ENCODE measurements around the gene PCMTD2.
"Not testable (repeated sequence)": the region's sequence is repeated elsewhere in the genome, so short reads cannot be mapped to it uniquely, and the experiment has no call there.

The PCMTD2 gene

DNA sequence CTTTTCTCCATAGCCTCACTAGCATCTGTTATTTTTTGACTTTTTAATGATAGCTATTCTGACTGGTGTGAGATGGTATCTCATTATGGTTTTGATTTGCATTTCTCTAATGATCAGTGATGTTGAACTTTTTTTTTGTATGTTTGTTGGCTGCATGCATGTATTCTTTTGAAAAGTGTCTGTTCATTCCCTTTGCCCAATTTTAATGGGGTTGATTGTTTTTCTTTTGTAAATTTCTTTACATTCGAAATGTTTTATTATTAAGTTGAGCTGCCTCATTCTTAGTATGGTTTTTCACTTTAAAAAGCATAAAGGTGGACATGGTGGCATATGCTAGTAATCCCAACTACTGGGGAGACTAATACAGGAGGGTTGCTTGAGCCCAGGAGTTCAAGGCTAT, 58.2 kb downstream of the PCMTD2 start:
- not testable (repeated sequence) for DNase-seq

DNA sequence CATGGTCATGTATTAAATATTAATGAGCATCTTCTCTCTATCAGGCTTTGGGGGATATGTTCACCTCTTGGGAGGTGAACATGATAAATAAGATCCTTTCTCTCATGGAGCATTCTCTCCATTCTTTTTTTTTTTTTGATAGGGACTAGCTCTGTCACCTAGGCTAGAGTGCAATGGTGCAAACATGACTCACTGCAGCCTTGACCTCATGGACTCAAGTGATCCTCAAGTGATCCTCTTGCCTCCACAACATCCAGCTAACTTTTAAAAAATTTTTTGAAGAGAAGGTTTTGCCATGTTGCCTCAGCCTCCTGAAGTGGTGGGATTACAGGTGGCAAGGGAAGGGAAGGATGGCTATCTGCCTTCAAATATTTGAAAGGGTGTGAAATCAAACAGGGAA, 59.8 kb downstream of the PCMTD2 start:
- not testable (repeated sequence) for DNase-seq

DNA sequence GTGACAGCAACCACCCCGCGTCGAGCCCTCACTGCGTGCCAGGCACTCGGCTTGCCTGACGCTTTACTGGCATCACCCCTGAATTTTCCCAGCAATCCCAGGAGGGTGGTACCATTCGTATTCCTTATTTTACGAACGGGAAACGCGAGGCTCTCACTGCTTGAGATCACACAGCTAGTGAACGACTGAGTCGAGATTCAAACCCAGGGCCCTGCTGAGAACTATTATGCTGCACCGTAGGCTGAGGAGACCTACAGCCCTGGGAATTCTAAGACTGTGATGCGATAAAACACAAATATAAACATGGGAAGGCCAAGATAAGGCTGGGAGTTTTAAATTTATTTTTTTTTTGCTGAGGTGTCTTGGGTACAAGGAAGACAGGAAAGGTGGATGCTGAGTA, 60.3 kb downstream of the PCMTD2 start:
- not testable (repeated sequence) for DNase-seq

DNA sequence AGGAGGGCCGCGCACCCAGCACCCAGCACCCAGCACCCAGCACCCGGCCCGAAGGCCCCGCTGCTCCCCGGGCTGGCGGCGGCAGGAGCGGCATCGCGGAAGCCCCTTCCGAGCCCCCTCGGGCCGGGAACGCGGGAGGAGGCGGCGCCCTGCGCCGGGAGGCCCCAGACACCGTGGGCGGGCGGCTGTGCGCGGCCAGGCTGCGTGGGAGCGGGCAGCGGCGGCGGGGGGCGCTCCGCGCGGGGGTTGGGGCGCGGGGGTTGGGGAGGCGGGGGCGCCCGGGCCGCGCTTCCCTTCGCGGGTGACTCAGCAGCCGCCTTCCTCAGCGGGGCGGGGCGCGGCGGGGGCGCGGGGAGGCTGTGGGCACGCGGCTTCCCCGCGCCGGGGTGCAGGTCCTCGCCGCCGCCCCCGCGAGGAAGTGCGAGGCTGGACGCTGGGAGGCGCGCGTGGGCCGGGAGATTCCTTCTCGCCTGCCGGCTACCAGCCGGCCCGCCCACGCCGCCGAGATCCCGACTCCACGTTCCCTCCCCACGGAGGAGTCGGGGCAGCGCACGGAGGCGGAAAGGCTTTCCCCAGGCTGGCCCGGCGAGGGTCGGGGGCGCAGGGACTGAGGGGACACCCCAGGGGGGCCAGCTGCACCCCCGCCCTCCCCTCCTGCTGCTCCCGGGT, 61.0 kb downstream of the PCMTD2 start:
- peak; percentile 52 for DNase-seq

DNA sequence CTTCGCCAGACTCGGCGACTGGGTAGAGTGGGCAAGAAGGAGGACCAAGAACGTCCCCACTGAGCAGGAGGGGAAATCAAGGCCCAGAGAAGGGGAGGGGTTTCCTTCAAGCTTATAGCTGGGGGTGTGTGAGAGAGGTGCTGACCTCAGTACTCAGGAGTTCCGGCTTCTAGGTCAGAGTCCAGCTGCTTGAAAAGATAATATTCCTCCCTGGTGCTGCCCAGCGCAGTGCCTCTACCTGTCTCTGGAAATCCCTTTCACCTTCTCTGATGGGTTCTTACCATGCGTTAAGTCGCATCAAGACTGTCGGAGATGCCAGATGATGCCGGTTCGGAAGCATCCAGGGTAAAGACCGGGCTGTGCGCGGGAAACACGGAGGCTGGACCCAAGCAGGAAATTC, 61.8 kb downstream of the PCMTD2 start:
- not testable (repeated sequence) for DNase-seq

DNA sequence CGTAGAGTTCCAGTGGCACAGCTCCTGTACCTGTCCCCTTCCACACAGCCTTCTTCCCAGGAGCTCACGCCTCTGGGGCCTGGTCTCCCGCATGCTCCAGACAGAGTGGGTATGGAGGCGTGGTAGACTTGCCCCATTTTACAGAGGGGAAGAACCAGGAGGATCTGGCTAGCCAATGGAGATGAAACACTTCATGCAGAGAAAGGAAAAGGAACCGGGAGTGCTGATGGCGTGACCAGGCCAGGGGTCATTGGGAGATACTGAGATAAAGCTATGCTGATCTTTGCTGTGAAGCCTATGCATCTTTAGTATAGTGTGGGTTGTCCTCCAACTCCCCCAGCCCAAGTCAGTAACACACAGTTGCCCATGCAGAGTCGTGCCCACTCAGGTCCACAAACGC, 62.5 kb downstream of the PCMTD2 start:
- DNase-seq: not testable (repeated sequence)

DNA sequence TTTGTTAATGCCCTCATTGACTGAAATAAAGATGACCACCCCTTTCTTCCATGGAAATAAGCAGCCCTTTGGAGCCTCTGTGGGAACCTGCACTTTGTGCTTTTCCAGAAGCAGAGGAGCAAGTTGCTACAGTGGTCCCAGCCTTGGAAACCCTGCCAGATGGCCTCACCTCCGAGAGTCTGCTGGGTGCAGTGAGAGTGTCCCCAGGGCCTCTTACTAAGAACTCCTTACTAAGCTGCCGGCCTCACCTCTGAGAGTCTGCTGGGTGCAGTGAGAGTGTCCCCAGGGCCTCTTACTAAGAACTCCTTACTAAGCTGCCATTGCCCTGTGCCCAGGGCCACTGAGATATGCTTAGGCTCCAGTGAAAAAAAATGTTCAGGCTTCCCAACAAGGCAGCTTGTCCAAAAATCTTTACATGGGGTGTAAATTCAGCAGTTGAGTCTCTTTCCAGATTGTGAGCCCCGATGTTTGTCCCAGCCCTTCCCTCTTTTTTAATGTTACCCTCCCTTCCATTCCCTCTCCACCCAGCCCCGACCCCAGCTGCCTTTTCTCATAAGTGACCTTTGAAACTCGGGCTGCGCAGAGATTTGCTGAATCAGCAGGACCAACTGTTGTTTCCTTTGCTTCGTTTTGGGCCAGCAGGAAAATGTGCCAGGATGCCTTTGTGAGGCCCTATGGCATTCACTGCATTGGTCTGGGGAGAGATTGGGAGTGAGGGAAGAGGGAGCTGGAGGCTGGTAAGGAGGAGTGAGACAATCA, 66.7 kb downstream of the PCMTD2 start:
- not testable (repeated sequence) for DNase-seq
